Gastroesophageal sphincter (tissue), 4 donors: ENCODE data around the gene LDB3. TPM values are rescaled to one million over a fixed set of nuclear protein-coding genes. Genes with fewer than 3 reads are reported as not detected.

Experiments used
- ATAC-seq: fragments of 150-250 bp; one replicate; pipeline ENCODE4 v1.9.1; 2016; ENCODE audit warnings: mild to moderate bottlenecking, moderate library complexity
- H3K27ac ChIP-seq, 4 donors: fragments of 200-600 bp; sonication (generic) in 3 of 4; 1 replicate in 3 of 4; 2 replicates in 1 of 4; pipeline ENCODE4 v1.5.1; 2016 to 2019
- H3K27me3 ChIP-seq: fragments of 200-600 bp; sonication (generic); one replicate; pipeline ENCODE4 v1.5.1; 2019
- H3K36me3 ChIP-seq, 2 donors: fragments of 200-600 bp; sonication (generic); one replicate each; pipeline ENCODE4 v1.5.1; 2019; ENCODE audit warnings: control low read depth in 1 of 2
- H3K4me1 ChIP-seq, 3 donors: fragments of 200-600 bp; sonication (generic); 1 replicate in 2 of 3; 2 replicates in 1 of 3; pipeline ENCODE4 v1.5.1; 2016 to 2019; ENCODE audit warnings: control low read depth in 2 of 3
- H3K4me3 ChIP-seq, 2 donors: fragments of 200-600 bp; sonication (generic); one replicate each; pipeline ENCODE4 v1.5.1; 2019; ENCODE audit warnings: mild to moderate bottlenecking in 1 of 2, moderate library complexity in 1 of 2
- H3K9me3 ChIP-seq, 3 donors: fragments of 200-600 bp; sonication (generic); one replicate each; pipeline ENCODE4 v1.5.1; 2017 to 2019; ENCODE audit warnings: control low read depth in 2 of 3
- EP300 ChIP-seq: sonication (generic); formaldehyde crosslinking; IDR thresholded peaks from one replicate; pipeline ENCODE4 v1.6.1; 2017; ENCODE audit warnings: antibody characterized with exemption, mild to moderate bottlenecking
- POLR2A ChIP-seq, 2 donors: fragments of 450-650 bp; IDR thresholded peaks; one replicate each; pipeline ENCODE4 v1.6.1; 2017; ENCODE audit warnings: antibody characterized with exemption in 2 of 2, mild to moderate bottlenecking in 2 of 2, moderate library complexity in 1 of 2
- POLR2AphosphoS5 ChIP-seq: sonication (generic); formaldehyde crosslinking; IDR thresholded peaks from one replicate; pipeline ENCODE4 v1.6.1; 2017; ENCODE audit warnings: antibody characterized with exemption
- WGBS, 2 donors: methylation state at CpG; one replicate each; pipeline ENCODE4 v1.1.5; 2018; ENCODE audit warnings: low coverage in 1 of 2; 5-methylcytosine and 5-hydroxymethylcytosine counted together
- total RNA-seq, 4 donors: library from RNA; depleted of rRNA; stranded (reverse); fragments of >200 nt; gene quantifications; one replicate each; pipeline ENCODE4 v1.1.0, GENCODE V29; 2016
- TF ChIP-seq, protein P1 (sequence below), 4 experiments: fragments of 200-600 bp in 2 of 4; fragments of 450-650 bp in 2 of 4; sonication (generic) in 1 of 4; IDR thresholded peaks; one replicate each; pipeline ENCODE4 v1.5.1; 2017 to 2019; ENCODE audit warnings: antibody characterized with exemption in 4 of 4, mild to moderate bottlenecking in 2 of 4, moderate library complexity in 2 of 4

Gene LDB3
- total RNA-seq, 4 donors from 2014 or later: 12.9 to 45.8 (median 18.6) TPM

DNA sequence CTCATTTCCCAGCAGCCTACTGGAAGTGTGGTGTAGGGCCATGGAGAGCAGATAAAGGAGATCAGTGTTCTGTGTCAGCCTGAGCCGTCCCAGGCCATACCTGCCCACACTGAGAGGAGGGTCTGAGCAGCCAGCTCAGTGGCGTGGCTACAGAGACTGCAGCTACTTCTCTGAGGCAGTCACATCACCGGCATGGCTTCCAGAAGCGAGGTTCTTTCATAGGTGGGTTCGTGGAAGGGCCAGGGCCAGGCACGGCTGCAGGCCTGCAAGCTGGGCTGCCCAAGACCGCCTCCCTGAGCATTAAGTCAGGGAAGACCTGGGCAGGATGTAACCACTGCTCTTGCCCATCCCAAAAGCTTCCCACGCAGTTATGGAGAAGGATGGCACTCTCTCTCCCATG, 34.9 kb downstream of the LDB3 start:
- H3K36me3 ChIP-seq: peaks cover 0 to 79% of the 10 kb centered on the region in 2 donors
- 100% methylated on average over 2 of the region's 8 CpGs; no CpG with 5 or more reads in 1 of the 2 donors for WGBS, 2 donors

DNA sequence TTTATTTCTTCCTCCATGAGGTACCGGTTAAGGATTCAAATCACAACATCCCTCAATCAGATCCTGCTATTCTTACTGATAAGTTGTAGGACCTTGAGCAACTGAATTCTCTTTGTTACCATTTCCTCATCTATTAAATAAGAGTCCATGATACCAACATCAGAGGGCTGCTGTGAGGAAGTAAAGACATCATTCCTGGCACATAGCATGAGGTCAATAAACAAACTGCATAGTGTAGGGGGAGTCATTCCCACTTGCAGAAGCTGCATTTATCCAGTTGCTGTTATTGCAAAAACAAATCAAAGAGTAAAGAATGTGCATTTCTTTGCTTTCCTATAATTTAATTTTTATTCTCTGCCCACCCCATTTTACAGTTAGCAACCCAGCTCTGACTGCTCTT, 36.8 kb downstream of the LDB3 start:
- Histone ChIP-seq H3K36me3 (peaks cover 0 to 74% of the 10 kb centered on the region in 2 donors), H3K4me1 (peaks cover 0 to 10% (median 0%) of the 10 kb centered on the region in 3 donors), H3K4me3 (no peak overlapping the region), H3K27me3 (no peaks in the 10 kb centered on the region), H3K9me3 (no peaks in the 10 kb centered on the region), H3K27ac (peak overlapping the region in 2 of 4 donors; percentile 95 to 97)
- ATAC-seq: no peak
- 83 to 93% methylated on average over 1 of the region's 1 CpG for WGBS, 2 donors
- TF ChIP-seq, protein P1, sequence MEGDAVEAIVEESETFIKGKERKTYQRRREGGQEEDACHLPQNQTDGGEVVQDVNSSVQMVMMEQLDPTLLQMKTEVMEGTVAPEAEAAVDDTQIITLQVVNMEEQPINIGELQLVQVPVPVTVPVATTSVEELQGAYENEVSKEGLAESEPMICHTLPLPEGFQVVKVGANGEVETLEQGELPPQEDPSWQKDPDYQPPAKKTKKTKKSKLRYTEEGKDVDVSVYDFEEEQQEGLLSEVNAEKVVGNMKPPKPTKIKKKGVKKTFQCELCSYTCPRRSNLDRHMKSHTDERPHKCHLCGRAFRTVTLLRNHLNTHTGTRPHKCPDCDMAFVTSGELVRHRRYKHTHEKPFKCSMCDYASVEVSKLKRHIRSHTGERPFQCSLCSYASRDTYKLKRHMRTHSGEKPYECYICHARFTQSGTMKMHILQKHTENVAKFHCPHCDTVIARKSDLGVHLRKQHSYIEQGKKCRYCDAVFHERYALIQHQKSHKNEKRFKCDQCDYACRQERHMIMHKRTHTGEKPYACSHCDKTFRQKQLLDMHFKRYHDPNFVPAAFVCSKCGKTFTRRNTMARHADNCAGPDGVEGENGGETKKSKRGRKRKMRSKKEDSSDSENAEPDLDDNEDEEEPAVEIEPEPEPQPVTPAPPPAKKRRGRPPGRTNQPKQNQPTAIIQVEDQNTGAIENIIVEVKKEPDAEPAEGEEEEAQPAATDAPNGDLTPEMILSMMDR (IDR thresholded peaks at IDR 0.05): no peak
- no peak for TF ChIP-seq EP300
- TF ChIP-seq POLR2A (IDR thresholded peaks at IDR 0.05): no peak
- no peak for TF ChIP-seq POLR2AphosphoS5

More for the DNA sequence above, 34.9 kb downstream of the LDB3 start:
- Histone ChIP-seq H3K4me1 (no peaks in the 10 kb centered on the region), H3K4me3 (no peak overlapping the region), H3K9me3 (no peaks in the 10 kb centered on the region), H3K27me3 (no peaks in the 10 kb centered on the region), H3K27ac (no peak overlapping the region)
- ATAC-seq: no peak
- no peak for TF ChIP-seq POLR2A (IDR thresholded peaks at IDR 0.05)
- TF ChIP-seq, protein P1 (IDR thresholded peaks at IDR 0.05): no peak
- TF ChIP-seq EP300: no peak
- TF ChIP-seq POLR2AphosphoS5: no peak

DNA sequence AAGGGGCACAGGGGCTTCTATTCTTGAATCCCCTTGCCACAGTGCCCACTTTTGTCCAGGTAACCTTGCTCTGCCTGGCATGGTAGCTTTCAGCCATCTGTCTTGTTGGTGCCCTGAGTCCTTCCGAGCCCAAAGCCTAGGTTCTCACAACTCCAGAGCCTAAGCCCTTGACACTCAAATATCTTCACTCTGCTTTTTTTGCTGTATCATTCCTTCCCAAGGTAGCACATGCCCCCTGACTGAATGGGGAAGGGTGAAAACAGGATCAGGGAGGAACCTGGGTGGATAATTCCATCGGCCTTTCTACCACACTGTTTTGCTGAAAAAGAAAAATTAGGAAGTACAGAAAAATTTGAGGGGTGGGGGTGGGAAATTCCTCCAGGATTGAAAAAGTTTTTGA, 37.6 kb downstream of the LDB3 start:
- 67 to 86% methylated on average over 1 of the region's 2 CpGs for WGBS, 2 donors
- Histone ChIP-seq H3K27me3 (no peaks in the 10 kb centered on the region), H3K36me3 (peaks cover 0 to 67% of the 10 kb centered on the region in 2 donors), H3K4me3 (no peak overlapping the region), H3K9me3 (no peaks in the 10 kb centered on the region), H3K27ac (peak overlapping the region in 3 of 4 donors; percentile 23 to 97 (median 95)), H3K4me1 (peaks cover 0 to 18% (median 5%) of the 10 kb centered on the region in 3 donors)
- TF ChIP-seq EP300 (no peak), POLR2AphosphoS5 (no peak), POLR2A (IDR thresholded peaks at IDR 0.05) (no peak)
- TF ChIP-seq, protein P1 (IDR thresholded peaks at IDR 0.05): no peak
- ATAC-seq: no peak

DNA sequence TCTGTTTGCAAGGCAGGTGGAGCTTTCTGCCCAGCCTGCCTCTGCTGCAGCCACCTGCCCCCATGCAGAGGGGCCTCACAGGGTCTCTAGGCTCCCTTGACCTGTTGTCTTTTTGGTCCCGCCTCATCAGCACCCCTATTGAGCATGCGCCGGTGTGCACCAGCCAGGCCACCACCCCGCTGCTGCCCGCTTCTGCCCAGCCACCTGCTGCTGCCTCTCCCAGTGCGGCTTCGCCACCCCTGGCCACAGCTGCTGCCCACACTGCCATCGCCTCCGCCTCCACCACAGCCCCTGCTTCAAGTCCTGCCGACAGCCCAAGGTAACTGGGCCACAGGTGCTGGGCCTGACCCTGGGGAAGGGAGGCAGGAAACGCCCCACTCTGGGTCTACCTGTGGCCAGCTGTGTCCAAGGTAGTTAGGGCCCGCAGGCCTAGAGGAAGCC, 38.1 kb downstream of the LDB3 start:
- peak overlapping the region in 3 of 4 donors; percentile 50 to 97 (median 95) for H3K27ac ChIP-seq
- H3K4me1 ChIP-seq: peaks cover 0 to 19% (median 6%) of the 10 kb centered on the region in 3 donors
- H3K27me3 ChIP-seq: no peaks in the 10 kb centered on the region
- H3K9me3 ChIP-seq: no peaks in the 10 kb centered on the region
- TF ChIP-seq, protein P1 (IDR thresholded peaks at IDR 0.05): no peak
- TF ChIP-seq POLR2A (IDR thresholded peaks at IDR 0.05) (no peak), EP300 (no peak), POLR2AphosphoS5 (no peak)
- no CpG with 5 or more reads among the region's 12 CpGs for WGBS, 2 donors
- ATAC-seq: no peak
- peaks cover 0 to 62% of the 10 kb centered on the region in 2 donors for H3K36me3 ChIP-seq
- no peak overlapping the region for H3K4me3 ChIP-seq

DNA sequence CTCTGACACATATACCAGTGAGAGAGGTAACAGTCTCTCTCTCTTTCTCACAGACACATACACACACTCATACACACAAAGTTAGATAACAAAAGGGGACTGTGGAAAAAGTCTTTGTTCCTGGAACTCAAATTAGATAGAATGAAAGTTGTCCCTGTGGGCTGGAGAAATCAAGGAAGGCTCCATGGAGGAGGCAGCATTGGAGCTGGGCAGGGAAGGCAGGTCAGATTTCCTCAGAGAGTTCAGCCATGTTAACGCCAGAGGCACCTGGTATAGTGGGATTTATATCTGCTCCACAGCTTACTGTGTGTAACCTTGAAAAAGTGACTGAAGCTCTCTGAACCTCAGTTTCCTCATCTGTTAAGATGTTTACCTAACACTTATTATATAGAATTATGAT, 38.7 kb downstream of the LDB3 start:
- Histone ChIP-seq H3K27ac (peak overlapping the region in 3 of 4 donors; percentile 50 to 97 (median 95)), H3K9me3 (no peaks in the 10 kb centered on the region), H3K4me3 (no peak overlapping the region), H3K27me3 (no peaks in the 10 kb centered on the region), H3K4me1 (peaks cover 0 to 21% (median 7%) of the 10 kb centered on the region in 3 donors), H3K36me3 (peaks cover 0 to 56% of the 10 kb centered on the region in 2 donors)
- ATAC-seq: no peak
- TF ChIP-seq POLR2AphosphoS5 (no peak), EP300 (no peak), POLR2A (IDR thresholded peaks at IDR 0.05) (no peak)
- TF ChIP-seq, protein P1 (IDR thresholded peaks at IDR 0.05): no peak
- 91 to 100% methylated on average over 1 of the region's 1 CpG for WGBS, 2 donors
